A549 (cell line): Measurements from ENCODE around the gene PCDHGA10. TPM values are rescaled to one million over a fixed set of nuclear protein-coding genes. Genes with fewer than 3 reads are reported as not detected.

Experiments
- ATAC-seq, 2 experiments: fragments of 200-7000 bp in 1 of 2; fragments of >200 bp in 1 of 2; cut with Nextera tagmentation in 1 of 2; cut with Tn5 transposase in 1 of 2; 3 replicates each; pipeline versions ENCODE4 v1.8.0 to v1.9.1; 2018 to 2020; ENCODE audit warnings: mild to moderate bottlenecking in 1 of 2, moderate library complexity in 1 of 2
- CTCF ChIA-PET: fragments of 300-600 bp; sonication (Branson Sonifier 250); formaldehyde crosslinking; extraction: SDS; loops from one replicate; lab custom pipeline; 2021; ENCODE audit warnings: antibody characterized with exemption, inconsistent platforms; lab: Yijun Ruan, JAX
- POLR2A ChIA-PET: fragments of 350-600 bp; formaldehyde crosslinking; extraction: SDS; loops from one replicate; lab custom pipeline; 2021; ENCODE audit warnings: antibody characterized with exemption, inconsistent platforms; lab: Yijun Ruan, JAX
- DNase-seq, 2 experiments: peaks; one replicate each; pipeline versions ENCODE4 v3.0.0 to v3.0.0-alpha.2; 2011 to 2016; ENCODE audit warnings: low read depth in 1 of 2, low spot score in 1 of 2
- FAIRE-seq: peaks from 2 replicates; lab custom pipeline; 2011; peaks lifted over from hg19 to GRCh38; lab: Jason Lieb, UNC
- H3K27ac ChIP-seq, 2 experiments: fragments of >200 bp; sonication (Bioruptor Twin); formaldehyde crosslinking; 3 replicates each; pipeline ENCODE4 v1.5.1; 2016 to 2017
- H3K4me1 ChIP-seq: fragments of >200 bp; sonication (Bioruptor Twin); formaldehyde crosslinking; 3 replicates; pipeline ENCODE4 v1.6.1; 2016
- H3K4me2 ChIP-seq: fragments of >200 bp; sonication (Bioruptor Twin); formaldehyde crosslinking; 3 replicates; pipeline ENCODE4 v1.6.1; 2016
- H3K4me3 ChIP-seq: fragments of >200 bp; sonication (Bioruptor Twin); formaldehyde crosslinking; 3 replicates; pipeline ENCODE4 v1.5.1; 2016
- H3K9me3 ChIP-seq: fragments of >200 bp; sonication (Bioruptor Twin); formaldehyde crosslinking; 3 replicates; pipeline ENCODE4 v1.6.1; 2016
- ATOH8 ChIP-seq: fragments of 250-450 bp; sonication (Bioruptor Pico); IDR thresholded peaks from 2 replicates; pipeline ENCODE4 v1.5.0; 2020; ENCODE audit warnings: low read depth, mild to moderate bottlenecking, moderate library complexity
- BCL3 ChIP-seq: fragments of >200 bp; sonication (Bioruptor Twin); formaldehyde crosslinking; IDR thresholded peaks from 3 replicates; pipeline ENCODE4 v1.6.1; 2016
- BHLHE40 ChIP-seq: IDR thresholded peaks from 2 replicates; pipeline ENCODE4 v1.6.1; 2012; ENCODE audit warnings: low read depth, low read length, inconsistent platforms
- CBX8 ChIP-seq: fragments of 200-600 bp; sonication (generic); IDR thresholded peaks from 2 replicates; pipeline ENCODE4 v1.6.1; 2016
- EHF ChIP-seq: fragments of 250-450 bp; sonication (Bioruptor Pico); IDR thresholded peaks from 2 replicates; pipeline ENCODE4 v1.5.0; 2020; ENCODE audit warnings: mild to moderate bottlenecking
- EHMT2 ChIP-seq: fragments of 200-600 bp; sonication (generic); IDR thresholded peaks from 2 replicates; pipeline ENCODE4 v1.6.1; 2016; ENCODE audit warnings: antibody characterized with exemption, low read depth, mild to moderate bottlenecking, moderate library complexity
- ESRRA ChIP-seq: fragments of 150-350 bp; IDR thresholded peaks from 2 replicates; pipeline ENCODE4 v1.6.1; 2014; ENCODE audit warnings: mild to moderate bottlenecking, low read length, borderline replicate concordance
- FOSB ChIP-seq: fragments of 250-450 bp; sonication (Bioruptor Pico); IDR thresholded peaks from 2 replicates; pipeline ENCODE4 v1.5.0; 2020; ENCODE audit warnings: mild to moderate bottlenecking, moderate library complexity
- FOSL2 ChIP-seq, 2 experiments: fragments of 450-650 bp in 1 of 2; fragments of >200 bp in 1 of 2; sonication (Bioruptor Twin) in 1 of 2; formaldehyde crosslinking; IDR thresholded peaks; 2 replicates each; pipeline versions ENCODE4 v1.5.0 to v1.6.1; 2016 to 2020; ENCODE audit warnings: mild to moderate bottlenecking in 1 of 2, moderate library complexity in 1 of 2
- FOXS1 ChIP-seq: fragments of 250-450 bp; sonication (Bioruptor Pico); IDR thresholded peaks from 2 replicates; pipeline ENCODE4 v1.5.0; 2020; ENCODE audit warnings: mild to moderate bottlenecking, moderate library complexity
- GATA3 ChIP-seq: IDR thresholded peaks from 2 replicates; pipeline ENCODE4 v1.6.1; 2012; ENCODE audit warnings: borderline replicate concordance
- HDAC2 ChIP-seq: fragments of 200-600 bp; sonication (generic); IDR thresholded peaks from 2 replicates; pipeline ENCODE4 v1.6.1; 2016
- HES2 ChIP-seq: fragments of >200 bp; sonication (Bioruptor Twin); formaldehyde crosslinking; IDR thresholded peaks from 2 replicates; pipeline ENCODE4 v1.6.1; 2016
- HEYL ChIP-seq: fragments of 250-450 bp; sonication (Bioruptor Pico); IDR thresholded peaks from 2 replicates; pipeline ENCODE4 v1.8.0; 2021; ENCODE audit warnings: mild to moderate bottlenecking, moderate library complexity
- HOXB13 ChIP-seq: fragments of 250-450 bp; sonication (Bioruptor Pico); IDR thresholded peaks from 2 replicates; pipeline ENCODE4 v1.5.0; 2020; ENCODE audit warnings: low read depth, mild to moderate bottlenecking, moderate library complexity
- JUN ChIP-seq, 2 experiments: fragments of >200 bp; sonication (Bioruptor Twin); formaldehyde crosslinking; IDR thresholded peaks; 2 replicates in 1 of 2; 3 replicates in 1 of 2; pipeline ENCODE4 v1.6.1; 2016 to 2017
- KDM1A ChIP-seq: fragments of 200-600 bp; sonication (generic); IDR thresholded peaks from 2 replicates; pipeline ENCODE4 v1.6.1; 2016; ENCODE audit warnings: low read depth, mild to moderate bottlenecking
- KDM5A ChIP-seq: fragments of 200-600 bp; sonication (generic); IDR thresholded peaks from 2 replicates; pipeline ENCODE4 v1.6.1; 2016; ENCODE audit warnings: antibody characterized with exemption, mild to moderate bottlenecking
- MAFK ChIP-seq: fragments of 450-650 bp; IDR thresholded peaks from 2 replicates; pipeline ENCODE4 v1.6.1; 2014; ENCODE audit not compliant: partially characterized antibody
- MYC ChIP-seq: IDR thresholded peaks from 2 replicates; pipeline ENCODE4 v1.6.1; 2012; ENCODE audit warnings: mild to moderate bottlenecking, inconsistent platforms, low read length, improper control_type of control experiment, borderline replicate concordance
- NFE2L2 ChIP-seq: fragments of 150-350 bp; conservative IDR thresholded peaks from 2 replicates; pipeline ENCODE4 v1.6.1; 2014; ENCODE audit warnings: low read length
- PHF8 ChIP-seq: fragments of 200-600 bp; sonication (generic); IDR thresholded peaks from 2 replicates; pipeline ENCODE4 v1.6.1; 2016; ENCODE audit warnings: low read depth, mild to moderate bottlenecking, antibody characterized with exemption, moderate library complexity, borderline replicate concordance
- POLR2A ChIP-seq: IDR thresholded peaks from 2 replicates; pipeline ENCODE4 v1.6.1; 2012; ENCODE audit warnings: mild to moderate bottlenecking, low read length
- RARB ChIP-seq: fragments of 250-450 bp; sonication (Bioruptor Pico); IDR thresholded peaks from 2 replicates; pipeline ENCODE4 v1.8.0; 2021; ENCODE audit warnings: mild to moderate bottlenecking, moderate library complexity
- RCOR1 ChIP-seq: fragments of 150-350 bp; IDR thresholded peaks from 2 replicates; pipeline ENCODE4 v1.6.1; 2014; ENCODE audit warnings: antibody characterized with exemption, low read length, low read depth
- RFX5 ChIP-seq: fragments of 450-650 bp; IDR thresholded peaks from 2 replicates; pipeline ENCODE4 v1.7.1; 2014; ENCODE audit warnings: antibody characterized with exemption, mild to moderate bottlenecking, moderate library complexity
- SMC3 ChIP-seq: fragments of >200 bp; sonication (Bioruptor Twin); formaldehyde crosslinking; IDR thresholded peaks from 3 replicates; pipeline ENCODE4 v1.6.1; 2018; ENCODE audit warnings: inconsistent platforms
- SREBF2 ChIP-seq: fragments of 450-650 bp; IDR thresholded peaks from 2 replicates; pipeline ENCODE4 v1.6.1; 2014; ENCODE audit warnings: mild to moderate bottlenecking, moderate library complexity
- TFCP2L1 ChIP-seq: fragments of 250-450 bp; sonication (Bioruptor Pico); IDR thresholded peaks from 2 replicates; pipeline ENCODE4 v1.5.0; 2021; ENCODE audit warnings: mild to moderate bottlenecking
- TP53 ChIP-seq: fragments of 250-450 bp; sonication (Bioruptor Pico); IDR thresholded peaks from 2 replicates; pipeline ENCODE4 v1.5.0; 2021; ENCODE audit warnings: mild to moderate bottlenecking, moderate library complexity
- USF2 ChIP-seq: fragments of 450-650 bp; IDR thresholded peaks from 2 replicates; pipeline ENCODE4 v1.6.1; 2014; ENCODE audit warnings: antibody characterized with exemption
- ZC3H11A ChIP-seq: fragments of 450-650 bp; IDR thresholded peaks from 2 replicates; pipeline ENCODE4 v1.6.1; 2014; ENCODE audit warnings: antibody characterized with exemption, mild to moderate bottlenecking
- ZSCAN20 ChIP-seq: fragments of 250-450 bp; sonication (Bioruptor Pico); IDR thresholded peaks from 2 replicates; pipeline ENCODE4 v1.8.0; 2022; ENCODE audit warnings: mild to moderate bottlenecking, moderate library complexity
- WGBS: methylation state at CpG from one replicate; pipeline ENCODE4 v1.1.6; 2017; ENCODE audit errors: missing lambda C conversion rate; 5-methylcytosine and 5-hydroxymethylcytosine counted together
- polyA plus RNA-seq, 4 experiments: library from polyadenylated mRNA; depleted of rRNA in 3 of 4; stranded (reverse); fragments of >200 nt; fragmentation: RNase III in 1 of 4; extraction: RNeasy Plus Mini Kit Qiagen cat#74134 plus additional on column Dnase treatment in 1 of 4; gene quantifications; 2 replicates in 3 of 4; 3 replicates in 1 of 4; pipeline ENCODE4 v1.2.3, GENCODE V29; 2011 to 2017

PCDHGA10 gene
- polyA plus RNA-seq, 2 of the 4 experiments (the other 2 are of a cell fraction) = 0.04 TPM; not detected in 1

GRCh38 chr5:141440341-141440740 is 27.6 kb downstream of the PCDHGA10 start (continued):
- TF ChIP-seq KDM1A = no peak
- no peak for TF ChIP-seq NFE2L2
- no peak for TF ChIP-seq HES2
- TF ChIP-seq HOXB13 (CRISPR knock-in tag) = no peak
- no peak for TF ChIP-seq EHMT2

- no peak for DNase-seq
- no peak overlapping the region for H3K4me2 ChIP-seq
- FAIRE-seq = no peak
- H3K4me3 ChIP-seq = no peak overlapping the region
- ChIA-PET CTCF (interaction anchor here (1.3 kb wide), 1 partner anchor 122 kb away, joined by 4 read pairs; no protein-coding TSS in a partner anchor), POLR2A (no interaction called here)
- TF ChIP-seq FOSL2 (IDR thresholded peaks at IDR 0.05) (no peak), FOSL2 (CRISPR knock-in tag; IDR thresholded peaks at IDR 0.05) (no peak), ZSCAN20 (CRISPR knock-in tag) (no peak), GATA3 (no peak), PHF8 (no peak), RFX5 (no peak), JUN (IDR thresholded peaks at IDR 0.05) (no peak), HDAC2 (no peak), FOSB (CRISPR knock-in tag) (no peak), CBX8 (no peak), MYC (no peak), TFCP2L1 (CRISPR knock-in tag) (no peak), RCOR1 (no peak), KDM5A (no peak), BHLHE40 (no peak), SMC3 (no peak), MAFK (no peak), ZC3H11A (no peak)
- 77% methylated on average over 45 of the region's 50 CpGs for WGBS
- ATAC-seq = no peak
- H3K9me3 ChIP-seq = peaks cover 9% of the 10 kb centered on the region; the same call in 1 of the 3 replicates
- no peak overlapping the region for H3K27ac ChIP-seq
- no peaks in the 10 kb centered on the region for H3K4me1 ChIP-seq
Measured at GRCh38 chr5:141441571-141442170, 28.9 kb downstream of the PCDHGA10 start.

GRCh38 chr5:141465351-141465750 is 52.6 kb downstream of the PCDHGA10 start:
- Histone ChIP-seq H3K27ac (no peak overlapping the region), H3K9me3 (no peaks in the 10 kb centered on the region), H3K4me3 (no peak overlapping the region), H3K4me2 (no peak overlapping the region), H3K4me1 (no peaks in the 10 kb centered on the region)
- ATAC-seq (no peak), FAIRE-seq (no peak), DNase-seq (no peak)
- CTCF ChIA-PET = interaction anchor here (0.6 to 2.2 kb wide), 5 partner anchors 9 to 59 kb away, joined by 3 to 9 read pairs (median 5); partner anchors contain the start of gene PCDHGC3
- POLR2A ChIA-PET = no interaction called here
- 73% methylated on average over 3 of the region's 3 CpGs for WGBS
- TF ChIP-seq SMC3 = no peak
- no peak for TF ChIP-seq BCL3
- no peak for TF ChIP-seq HES2
- no peak for TF ChIP-seq ESRRA
- no peak for TF ChIP-seq EHF
- no peak for TF ChIP-seq USF2
- TF ChIP-seq BHLHE40 = no peak
- TF ChIP-seq FOXS1 (CRISPR knock-in tag) = no peak
- TF ChIP-seq ATOH8 (CRISPR knock-in tag) = no peak
- no peak for TF ChIP-seq PHF8
- TF ChIP-seq RARB (CRISPR knock-in tag) = no peak
- no peak for TF ChIP-seq SREBF2
- no peak for TF ChIP-seq POLR2A
- no peak for TF ChIP-seq HEYL (CRISPR knock-in tag)
- no peak for TF ChIP-seq MAFK
- TF ChIP-seq TP53 (CRISPR knock-in tag) = no peak
- TF ChIP-seq EHMT2 = no peak
